ENCODE data around the gene SLC22A17.

The SLC22A17 gene

DNA sequence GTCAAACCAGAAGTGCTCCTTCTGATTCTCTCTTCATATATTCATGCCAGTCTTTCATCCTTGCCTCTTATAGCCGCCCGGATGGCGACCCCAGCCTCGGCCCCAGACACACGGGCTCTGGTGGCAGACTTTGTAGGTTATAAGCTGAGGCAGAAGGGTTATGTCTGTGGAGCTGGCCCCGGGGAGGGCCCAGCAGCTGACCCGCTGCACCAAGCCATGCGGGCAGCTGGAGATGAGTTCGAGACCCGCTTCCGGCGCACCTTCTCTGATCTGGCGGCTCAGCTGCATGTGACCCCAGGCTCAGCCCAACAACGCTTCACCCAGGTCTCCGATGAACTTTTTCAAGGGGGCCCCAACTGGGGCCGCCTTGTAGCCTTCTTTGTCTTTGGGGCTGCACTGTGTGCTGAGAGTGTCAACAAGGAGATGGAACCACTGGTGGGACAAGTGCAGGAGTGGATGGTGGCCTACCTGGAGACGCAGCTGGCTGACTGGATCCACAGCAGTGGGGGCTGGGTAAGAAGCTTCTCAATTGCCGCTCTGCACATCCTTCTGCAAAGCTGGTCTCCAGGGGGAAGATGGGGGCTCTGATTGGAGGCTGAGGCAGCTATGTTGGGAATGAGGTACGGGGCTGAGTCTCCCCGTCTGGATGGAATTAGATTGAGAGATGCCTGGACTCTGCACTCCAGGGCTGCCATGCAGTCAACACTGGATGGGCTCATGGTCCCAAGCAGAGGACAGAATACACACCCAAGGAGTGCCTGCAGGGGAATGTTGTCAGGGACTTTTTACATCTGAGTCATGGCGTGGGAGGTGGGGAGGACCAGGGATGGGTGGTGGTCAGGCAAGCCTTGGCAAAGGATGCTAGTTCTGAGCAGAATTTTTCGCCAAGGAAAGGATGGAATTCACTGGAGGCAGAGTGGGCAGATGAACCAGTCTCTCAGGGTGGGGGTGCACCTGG, 44.7 kb downstream of the SLC22A17 start:
- no peak for DNase-seq (ENCODE audit: low read depth)

DNA sequence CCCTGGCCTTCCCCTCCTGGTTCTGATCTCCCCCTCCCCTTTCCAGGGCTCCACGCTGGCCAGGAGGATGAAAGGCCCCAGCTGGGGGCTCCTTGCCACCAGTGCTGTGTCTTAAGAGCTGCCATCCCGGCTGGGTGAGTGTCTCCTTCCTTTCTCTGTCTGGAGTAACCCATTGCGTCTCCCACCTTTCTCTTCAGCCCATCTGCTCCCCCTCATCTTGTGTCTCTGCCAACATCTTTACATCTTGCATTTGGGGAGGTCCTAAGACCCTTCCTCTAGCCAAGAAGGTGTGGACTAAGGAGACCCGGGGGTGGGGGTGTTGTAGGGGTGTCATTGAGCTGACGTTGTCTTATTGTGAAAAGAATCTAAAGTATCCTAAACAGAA, 45.5 kb downstream of the SLC22A17 start:
- no peak for DNase-seq (ENCODE audit: low read depth)

DNA sequence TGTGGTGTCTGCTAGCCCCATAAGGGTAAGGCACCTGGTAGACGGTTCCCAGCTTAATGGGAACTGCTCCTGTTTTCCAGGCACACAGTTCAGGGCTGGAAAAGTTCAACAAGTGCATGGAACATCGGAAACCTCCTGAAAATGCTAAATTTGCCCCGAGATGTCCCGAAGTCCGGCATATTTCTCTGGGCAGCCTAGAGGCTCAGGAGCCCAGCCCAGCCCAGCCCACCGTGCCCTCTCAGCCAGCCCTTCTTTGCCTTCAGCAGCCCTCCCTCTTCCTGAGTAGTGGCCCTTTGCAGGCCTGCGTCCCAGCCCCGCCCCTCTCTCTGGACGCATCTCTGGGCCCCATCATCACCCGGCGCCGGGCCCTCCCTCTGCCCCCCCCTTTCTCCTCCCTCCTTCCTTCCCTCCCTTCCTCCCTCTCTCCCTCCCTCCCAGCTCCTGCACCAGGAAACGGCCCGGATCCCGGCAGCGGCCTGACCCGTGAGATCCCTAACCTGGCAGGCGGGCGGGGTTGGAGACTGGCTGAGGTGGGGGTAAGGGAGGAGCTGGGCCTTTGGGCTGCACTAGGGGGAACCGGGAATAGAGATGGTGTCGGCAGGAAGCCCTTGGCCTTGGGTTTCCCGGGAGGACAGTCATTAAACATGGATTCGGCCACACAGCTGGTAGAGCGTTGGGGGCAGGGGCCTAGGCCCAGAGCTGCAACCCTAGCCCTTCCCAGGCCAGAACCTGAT, 46.1 kb downstream of the SLC22A17 start, which contains the start of gene BCL2L2:
Gene BCL2L2 (plus strand): TSS at position 422 of the 734 bp plus-strand sequence. CDS start 935 bp downstream, outside the sequence.
- DNase-seq (ENCODE audit: low read depth) = no peak

DNA sequence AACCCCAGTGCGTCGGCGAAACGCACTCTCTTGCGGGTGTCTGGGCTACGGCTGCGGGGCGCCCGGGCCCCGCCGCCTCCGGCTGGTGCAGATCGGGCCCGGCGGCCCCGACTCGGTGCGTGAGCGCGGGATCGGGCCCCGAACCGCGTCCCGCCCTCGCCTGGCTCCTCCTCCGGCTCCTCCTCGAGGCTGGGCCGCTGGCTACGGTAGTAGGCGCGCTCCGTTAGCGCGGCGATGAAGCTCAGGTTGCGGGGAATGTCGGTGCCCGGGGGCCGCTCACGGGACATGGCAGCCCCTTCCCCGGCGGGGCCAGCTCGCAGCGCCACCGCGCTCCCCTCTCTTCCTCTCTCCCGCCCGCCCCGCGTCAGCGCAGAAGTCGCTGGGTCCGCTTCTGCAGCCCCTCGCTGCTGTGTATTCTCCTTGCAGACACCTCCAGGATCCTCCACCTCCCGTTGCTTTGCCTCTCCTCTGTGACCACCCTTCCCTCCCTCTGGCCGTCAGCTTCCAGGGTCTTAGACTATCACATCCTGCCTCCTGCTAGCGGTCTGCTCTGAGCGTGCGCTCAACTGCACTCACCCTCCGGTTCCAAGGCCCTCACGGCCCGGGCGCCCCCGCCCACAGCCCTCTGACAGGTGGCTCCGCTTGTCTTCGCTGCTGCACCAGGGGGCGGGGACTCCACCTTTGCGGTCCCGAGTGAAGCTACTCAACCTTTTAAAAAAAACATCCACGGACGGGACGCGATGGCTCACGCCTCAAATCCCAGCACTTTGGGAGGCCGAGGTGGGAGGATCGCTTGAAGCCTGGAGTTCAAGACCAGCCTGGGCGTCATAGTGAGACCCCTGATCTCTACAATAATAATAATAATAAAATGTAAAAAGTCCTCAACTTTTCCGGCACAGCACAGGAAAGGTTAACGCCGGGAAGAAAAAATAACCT, 50.1 kb downstream of the SLC22A17 start, which contains the start of gene PPP1R3E:
Gene PPP1R3E (minus strand): TSS at position 570 of the 936 bp plus-strand sequence. CDS start 283 bp downstream, at position 287.
- peak; percentile 61 for DNase-seq (ENCODE audit: low read depth)

DNA sequence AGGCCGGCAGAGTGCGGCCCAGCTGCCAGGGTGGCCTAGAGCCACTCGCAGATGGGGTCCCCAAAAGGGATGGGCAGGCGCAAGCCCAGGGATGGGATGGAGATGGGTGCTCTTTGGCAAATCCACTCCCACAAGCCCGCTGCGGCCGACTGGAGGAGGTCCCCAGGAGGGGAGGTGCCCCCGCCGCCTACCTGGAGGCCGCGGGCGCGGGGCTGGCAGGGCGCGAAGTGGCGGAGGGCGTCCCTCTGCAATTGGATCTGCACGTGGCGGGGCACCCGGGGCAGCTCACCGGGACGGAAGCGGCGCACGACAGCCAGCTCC, 50.8 kb downstream of the SLC22A17 start:
- no peak for DNase-seq (ENCODE audit: low read depth)

DNA sequence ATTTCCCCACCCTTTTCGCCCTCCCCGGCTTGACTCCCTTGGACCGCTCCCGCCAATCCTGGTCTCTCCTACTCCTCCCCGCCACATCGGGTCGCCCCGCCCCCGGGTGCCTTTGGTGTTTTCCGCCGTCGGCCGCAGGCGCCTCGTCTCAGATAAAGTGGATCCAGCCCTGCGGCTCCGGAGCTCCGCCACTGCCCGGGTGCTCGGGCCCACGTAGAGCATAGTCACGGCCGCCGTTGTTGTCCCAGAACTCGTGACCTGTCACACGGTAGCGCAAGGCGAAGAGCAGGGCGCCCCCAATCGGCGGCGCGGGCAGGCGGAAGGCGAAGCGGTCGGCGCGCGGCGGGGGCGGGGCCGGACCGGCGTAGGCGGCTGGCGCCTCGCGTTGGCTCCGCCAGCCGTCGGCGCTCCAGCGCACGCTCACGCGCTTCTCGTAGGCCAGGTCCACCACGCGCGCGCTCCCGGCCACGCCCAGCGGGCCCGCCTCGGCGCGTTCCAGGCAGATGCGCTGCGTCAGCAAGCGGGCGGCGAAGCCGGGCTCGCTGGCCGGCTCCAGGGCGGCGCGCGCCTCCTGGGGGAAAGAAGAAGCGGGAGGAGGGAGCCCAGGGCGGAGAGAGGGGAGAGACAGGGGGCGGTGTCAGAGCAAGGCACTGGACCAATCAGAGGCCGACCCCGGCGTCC, 51.3 kb downstream of the SLC22A17 start:
- DNase-seq (ENCODE audit: low read depth) = peak; percentile 95

DNA sequence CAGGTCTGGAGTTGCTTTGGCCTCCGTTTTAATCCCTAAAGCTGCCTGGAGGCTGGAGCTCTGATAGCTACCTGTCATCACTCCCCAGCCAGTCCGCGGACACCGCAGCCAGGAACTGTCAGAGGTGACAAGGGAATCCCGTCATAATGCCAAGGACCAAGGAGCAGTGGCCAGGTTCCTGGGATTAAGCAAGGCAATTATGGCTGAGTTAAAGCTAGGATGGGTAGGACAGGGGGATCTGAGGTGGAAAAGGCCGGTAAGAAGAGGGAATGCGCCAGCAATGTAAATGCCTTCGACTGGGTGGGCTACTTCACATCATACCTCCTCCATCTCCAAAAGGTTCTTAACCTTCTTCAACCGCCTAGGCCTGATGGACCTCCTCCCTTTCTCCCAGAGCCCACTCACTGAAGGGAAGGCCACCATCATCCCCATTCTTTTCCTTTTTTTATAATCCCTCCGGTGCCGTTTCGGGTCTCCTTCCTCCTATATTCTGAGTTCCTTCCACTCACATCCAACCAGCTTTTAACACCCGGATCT, 51.9 kb downstream of the SLC22A17 start:
- no peak for DNase-seq (ENCODE audit: low read depth)

DNA sequence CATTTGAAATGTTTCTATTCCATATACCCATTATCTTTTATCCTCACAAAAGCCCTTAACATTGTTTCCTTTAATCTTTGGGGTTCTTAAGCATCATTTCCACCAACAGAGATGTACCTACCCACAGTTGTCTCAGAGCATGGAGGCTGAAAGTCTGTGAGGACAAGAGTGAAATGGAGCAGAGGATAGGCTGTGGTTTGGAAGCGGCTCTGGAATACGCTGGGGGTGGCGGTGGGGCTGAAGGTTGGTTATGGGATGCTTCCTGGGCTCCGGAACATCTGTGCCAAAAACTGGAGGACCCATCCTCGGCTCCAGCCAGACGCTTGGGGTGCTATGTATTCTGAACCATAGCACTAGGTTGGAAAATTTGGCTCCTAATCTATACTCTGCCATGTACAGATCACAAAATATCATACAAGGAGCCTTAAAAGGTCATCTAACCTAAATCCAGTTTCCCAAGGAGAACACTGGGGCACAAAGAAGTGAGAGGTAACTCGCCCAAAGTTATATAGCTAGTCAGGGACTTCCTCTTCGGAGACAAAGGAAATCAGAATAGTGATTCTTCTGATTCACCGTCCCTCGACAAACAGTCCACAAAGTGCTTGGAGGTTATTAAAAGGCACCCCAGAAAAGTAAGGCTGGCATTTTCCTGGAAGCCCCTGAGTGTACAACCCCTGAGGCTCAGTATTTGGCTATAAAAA, 52.6 kb downstream of the SLC22A17 start:
- no peak for DNase-seq (ENCODE audit: low read depth)

DNA sequence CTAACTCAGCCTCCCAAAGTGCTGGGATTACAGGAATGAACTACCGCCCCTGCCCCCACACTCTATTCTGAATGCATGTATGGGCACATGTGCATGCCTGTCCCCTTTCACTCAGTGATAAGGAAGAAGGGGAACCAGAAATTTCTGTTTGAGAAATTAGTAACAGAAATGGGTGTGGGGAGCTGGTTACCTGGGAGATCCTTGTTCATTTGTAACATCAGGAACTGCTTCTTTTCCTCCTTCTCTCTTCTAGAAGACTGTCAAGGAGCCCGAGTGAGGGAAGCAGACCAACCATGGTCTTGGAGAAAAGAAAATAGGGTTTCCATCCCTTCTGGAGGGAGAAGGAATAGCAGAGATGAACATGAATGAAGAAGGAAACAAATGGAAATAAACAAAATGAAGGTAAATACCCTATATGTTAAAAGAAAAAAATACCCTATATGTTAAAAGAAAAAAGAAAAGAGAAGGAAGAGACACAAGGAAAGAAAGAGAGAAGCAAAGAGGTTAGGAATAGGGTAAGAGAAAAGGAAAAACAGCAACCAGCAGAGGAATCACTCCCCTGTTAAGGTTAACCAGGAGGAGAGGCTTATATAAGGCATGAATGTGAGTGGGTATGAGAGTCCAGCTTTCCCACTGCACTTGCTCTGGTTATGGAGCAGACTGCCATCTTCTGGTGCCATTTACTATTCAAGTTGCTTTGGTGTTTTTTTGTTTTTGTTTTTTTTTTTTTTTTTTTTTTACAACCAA, 53.3 kb downstream of the SLC22A17 start:
- no peak for DNase-seq (ENCODE audit: low read depth)

DNA sequence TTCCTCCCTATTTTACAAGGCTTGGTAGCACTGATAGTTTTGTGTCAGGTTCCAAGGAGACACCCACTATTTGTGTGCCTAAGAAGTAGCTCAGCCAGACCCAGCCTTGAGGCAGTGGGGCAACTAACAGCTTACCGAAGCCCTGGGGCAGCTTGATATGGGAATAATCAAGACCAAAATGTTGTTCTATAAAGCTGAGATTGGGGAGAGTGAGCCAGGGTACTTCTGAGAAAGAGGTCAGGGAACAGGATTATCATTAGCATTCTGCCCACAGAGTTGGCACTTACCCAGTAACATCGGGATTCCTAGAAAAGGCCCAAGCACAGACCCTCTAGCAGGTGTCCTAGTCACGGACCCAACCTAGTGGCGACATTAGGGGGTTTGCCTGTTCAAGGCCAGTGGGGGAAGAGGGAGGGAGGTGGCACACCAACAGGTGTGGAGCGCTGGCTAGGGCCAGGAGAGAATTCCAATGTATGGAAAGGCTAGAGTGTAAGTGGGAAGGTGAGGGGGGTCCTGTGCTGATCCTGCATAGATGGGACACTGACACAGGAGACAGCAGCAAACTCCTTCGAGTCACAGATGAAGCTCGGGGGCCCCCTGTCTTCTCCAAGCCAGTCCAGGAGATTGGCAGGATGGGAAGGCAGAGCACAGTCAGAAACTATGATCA, 54.9 kb downstream of the SLC22A17 start:
- no peak for DNase-seq (ENCODE audit: low read depth)

DNA sequence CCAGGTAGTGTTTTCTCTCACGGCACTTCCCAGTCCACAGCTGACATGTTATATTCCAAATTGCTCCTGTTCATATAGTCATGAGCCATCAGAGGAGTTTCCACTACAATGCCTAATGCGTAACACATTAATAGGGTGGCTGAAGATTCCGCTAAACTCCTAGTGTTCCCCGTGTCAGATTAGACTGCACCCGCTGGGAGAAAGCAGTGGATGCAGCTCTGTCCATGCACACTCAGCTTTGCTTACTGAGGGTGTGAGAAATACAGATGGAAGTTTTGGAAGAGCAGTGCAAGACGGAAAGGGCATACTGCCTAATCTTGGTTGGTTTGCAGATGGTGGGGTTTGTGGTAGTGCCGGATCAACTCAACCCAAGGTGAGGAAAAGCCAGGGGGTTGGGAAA, 55.6 kb downstream of the SLC22A17 start:
- no peak for DNase-seq (ENCODE audit: low read depth)
